ENCODE measurements around the gene ETFBKMT.
"Not testable (repeated sequence)": the region's sequence is repeated elsewhere in the genome, so short reads cannot be mapped to it uniquely, and the experiment has no call there.

Gene ETFBKMT

GRCh38 chr12:31655792-31656191 lies 3.7 kb upstream of the ETFBKMT start:
- DNase-seq (ENCODE audit: low read depth in 2 of 2), result no peak

DNA sequence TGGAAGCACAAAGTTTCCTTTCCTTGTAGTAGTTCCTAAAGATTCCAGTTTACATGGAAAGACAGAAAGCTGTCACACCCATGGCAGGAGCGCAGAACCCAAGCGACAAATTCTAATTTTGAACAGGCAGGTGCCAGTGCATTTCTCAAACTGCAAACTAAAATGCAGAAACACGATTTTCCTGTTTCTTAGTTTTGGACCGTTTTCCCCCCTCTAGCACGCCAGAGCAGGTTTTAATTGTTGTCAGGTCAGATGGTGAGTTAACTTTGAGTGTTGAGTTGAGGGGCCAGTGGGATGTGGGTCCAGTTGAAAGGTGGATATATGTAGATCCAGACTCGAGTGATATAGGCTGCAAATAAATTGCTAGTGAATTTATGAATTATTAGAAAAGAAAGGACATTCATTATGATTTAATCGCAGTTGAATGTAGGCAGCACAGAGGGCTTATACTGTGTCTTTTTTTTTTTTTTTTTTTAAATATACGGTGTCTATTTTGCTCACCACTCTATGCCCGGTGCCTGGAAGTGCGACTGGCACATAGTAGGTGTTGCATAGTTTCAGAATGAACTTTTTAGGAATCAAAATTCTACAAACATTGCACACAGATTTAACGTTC lies 909 bp upstream of the ETFBKMT start:
- no peak for DNase-seq (ENCODE audit: low read depth in 2 of 2)

GRCh38 chr12:31662176-31662849 lies 2.8 kb downstream of the ETFBKMT start:
- no peak for DNase-seq (ENCODE audit: low read depth in 2 of 2)

DNA sequence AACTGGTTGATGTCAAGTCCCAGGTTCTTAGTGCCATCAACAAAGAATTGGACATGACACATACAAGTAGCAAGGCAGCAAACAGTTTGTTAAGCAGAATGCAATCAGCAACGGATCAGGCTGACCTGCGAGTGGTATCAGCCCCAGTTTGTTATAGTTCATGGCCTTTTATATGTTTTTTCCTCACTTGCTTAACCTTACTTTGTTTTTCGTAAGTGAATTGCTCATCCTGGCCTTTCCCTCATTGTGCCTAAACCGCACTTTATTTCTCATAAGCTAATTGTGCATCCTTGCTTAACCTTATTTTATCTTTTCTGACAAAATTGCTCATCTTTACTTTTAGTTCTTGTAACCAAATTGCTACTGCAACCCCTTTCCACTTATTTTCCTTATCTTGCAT lies 4.1 kb downstream of the ETFBKMT start:
- DNase-seq (ENCODE audit: low read depth in 2 of 2), result no peak

GRCh38 chr12:31664038-31664437 lies 4.5 kb downstream of the ETFBKMT start:
- DNase-seq (ENCODE audit: low read depth in 2 of 2), result no peak

GRCh38 chr12:31669020-31669419 lies 9.5 kb downstream of the ETFBKMT start:
- DNase-seq (ENCODE audit: low read depth in 2 of 2), result no peak

- DNase-seq (ENCODE audit: low read depth in 2 of 2), result not testable (repeated sequence)
Measured at GRCh38 chr12:31669582-31669981, 10.1 kb downstream of the ETFBKMT start.

- no peak for DNase-seq (ENCODE audit: low read depth in 2 of 2)
Measured at GRCh38 chr12:31672521-31672920, 13.0 kb downstream of the ETFBKMT start.

GRCh38 chr12:31682136-31682962 lies 22.9 kb downstream of the ETFBKMT start:
- DNase-seq (ENCODE audit: low read depth in 2 of 2), result peak; percentile 40 to 41

DNA sequence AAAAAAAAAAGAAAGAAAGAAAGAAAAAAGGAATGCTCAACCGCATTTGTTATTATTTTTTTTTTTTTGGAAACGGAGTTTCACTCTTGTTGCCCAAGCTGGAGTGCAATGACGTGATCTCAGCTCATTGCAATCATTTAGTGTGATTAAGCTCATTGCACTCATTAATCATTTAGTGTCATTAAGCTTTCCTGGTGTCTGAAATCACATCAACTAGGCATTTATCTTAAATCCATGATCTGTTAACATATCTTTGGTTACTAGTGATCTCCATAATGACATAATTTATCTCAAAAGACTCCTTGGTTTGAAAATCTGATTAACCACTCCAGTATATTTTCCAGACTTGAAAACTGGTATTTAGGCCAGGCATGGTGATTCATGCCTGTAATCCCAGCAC lies 26.3 kb downstream of the ETFBKMT start:
- no peak for DNase-seq (ENCODE audit: low read depth in 2 of 2)

DNA sequence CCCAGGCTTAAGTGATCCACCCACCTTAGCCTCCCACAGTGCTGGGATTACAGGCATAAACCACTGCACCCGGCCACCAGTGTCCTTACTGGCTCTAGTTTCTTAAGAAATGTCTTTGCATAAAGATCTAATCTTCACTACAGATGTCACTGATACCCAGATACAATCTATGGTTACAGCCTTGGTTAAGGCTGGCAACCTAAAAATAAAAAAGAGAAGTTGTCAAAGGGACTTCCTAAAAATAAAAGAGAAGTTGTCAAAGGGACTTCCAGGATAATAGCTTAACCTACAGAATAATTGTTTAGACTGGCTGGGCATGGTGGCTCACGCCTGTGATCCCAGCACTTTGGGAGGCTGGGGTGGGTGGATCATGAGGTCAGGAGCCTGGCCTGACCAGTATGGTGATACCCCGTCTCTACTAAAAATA lies 27.6 kb downstream of the ETFBKMT start:
- DNase-seq (ENCODE audit: low read depth in 2 of 2), result no peak

GRCh38 chr12:31689921-31690320 lies 30.4 kb downstream of the ETFBKMT start:
- DNase-seq (ENCODE audit: low read depth in 2 of 2), result not testable (repeated sequence)

DNA sequence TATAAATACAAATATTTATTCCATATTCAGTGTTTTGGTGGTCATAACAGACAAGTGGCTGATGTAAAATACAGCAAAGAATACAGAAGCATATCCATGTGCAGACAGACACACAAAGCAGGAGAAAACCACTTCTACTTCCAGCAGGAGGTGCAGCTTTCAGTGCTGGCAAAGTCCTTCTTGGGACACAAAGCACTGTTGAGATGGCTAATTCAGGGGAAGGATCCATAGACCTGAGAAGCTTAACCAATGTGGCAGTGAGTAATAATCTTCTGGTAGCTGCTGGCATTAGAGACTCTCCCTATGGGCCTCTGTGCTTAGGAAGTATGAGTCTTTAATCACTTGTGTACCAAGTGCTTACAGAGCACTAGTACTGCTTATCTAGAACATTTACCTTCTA lies 42.6 kb downstream of the ETFBKMT start:
- no peak for DNase-seq (ENCODE audit: low read depth in 2 of 2)

- DNase-seq (ENCODE audit: low read depth in 2 of 2), result no peak
Measured at GRCh38 chr12:31705621-31706020, 46.1 kb downstream of the ETFBKMT start.

- DNase-seq (ENCODE audit: low read depth in 2 of 2), result not testable (repeated sequence)
Measured at GRCh38 chr12:31708118-31708517, 48.6 kb downstream of the ETFBKMT start.

DNA sequence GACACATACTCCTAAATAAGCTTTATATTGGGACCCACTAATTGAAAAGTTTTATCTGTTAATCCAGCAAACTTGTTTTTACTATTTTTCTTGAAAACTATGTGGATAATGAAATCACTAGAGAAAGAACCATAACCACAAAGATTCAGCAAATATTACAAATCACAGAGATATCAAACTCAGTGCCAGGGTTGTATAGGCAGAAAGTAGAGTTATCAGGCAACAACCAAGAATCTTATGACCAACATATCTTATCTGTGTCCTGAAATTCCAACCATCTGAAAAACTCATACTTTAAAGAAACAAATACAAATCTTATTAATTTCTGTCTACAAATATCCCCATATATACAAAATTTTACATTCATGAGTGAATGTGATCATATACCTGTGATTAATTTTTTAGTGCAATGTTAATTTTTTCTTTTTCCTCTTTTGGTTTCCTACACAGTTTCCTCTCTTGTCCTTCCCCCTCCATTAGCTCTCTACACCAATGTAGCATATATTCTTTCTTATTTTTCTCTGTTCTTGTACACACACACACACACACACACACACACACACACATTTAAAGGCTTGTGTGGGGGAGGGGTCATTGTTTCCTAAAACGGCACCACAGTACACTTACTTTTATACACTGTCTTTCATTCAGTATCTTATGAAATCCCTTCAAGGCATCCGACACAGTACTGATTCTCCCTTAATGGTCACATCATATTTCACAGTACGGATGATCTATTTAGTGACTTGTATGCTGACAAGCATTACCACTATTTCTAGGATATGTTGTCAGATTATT lies 50.7 kb downstream of the ETFBKMT start:
- no peak for DNase-seq (ENCODE audit: low read depth in 2 of 2)

DNA sequence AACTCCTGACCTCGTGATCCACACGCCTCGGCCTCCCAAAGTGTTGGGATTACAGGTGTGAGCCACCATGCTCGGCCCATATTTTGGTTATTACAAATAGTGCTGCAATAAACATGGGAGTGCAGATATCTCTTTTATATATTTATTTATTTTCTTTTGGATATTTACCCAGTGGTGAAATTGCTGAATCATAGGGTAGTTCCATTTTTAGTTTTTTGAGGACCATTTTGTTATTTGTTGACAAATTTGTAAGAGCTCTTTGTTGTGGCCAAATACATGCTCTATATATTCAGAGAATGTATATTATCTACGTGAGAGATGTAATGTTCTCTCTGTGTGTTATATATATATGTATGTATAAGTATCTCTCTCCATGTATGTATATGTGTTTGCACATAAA lies 53.4 kb downstream of the ETFBKMT start:
- no peak for DNase-seq (ENCODE audit: low read depth in 2 of 2)

GRCh38 chr12:31714406-31715271 lies 55.2 kb downstream of the ETFBKMT start:
- no peak for DNase-seq (ENCODE audit: low read depth in 2 of 2)

DNA sequence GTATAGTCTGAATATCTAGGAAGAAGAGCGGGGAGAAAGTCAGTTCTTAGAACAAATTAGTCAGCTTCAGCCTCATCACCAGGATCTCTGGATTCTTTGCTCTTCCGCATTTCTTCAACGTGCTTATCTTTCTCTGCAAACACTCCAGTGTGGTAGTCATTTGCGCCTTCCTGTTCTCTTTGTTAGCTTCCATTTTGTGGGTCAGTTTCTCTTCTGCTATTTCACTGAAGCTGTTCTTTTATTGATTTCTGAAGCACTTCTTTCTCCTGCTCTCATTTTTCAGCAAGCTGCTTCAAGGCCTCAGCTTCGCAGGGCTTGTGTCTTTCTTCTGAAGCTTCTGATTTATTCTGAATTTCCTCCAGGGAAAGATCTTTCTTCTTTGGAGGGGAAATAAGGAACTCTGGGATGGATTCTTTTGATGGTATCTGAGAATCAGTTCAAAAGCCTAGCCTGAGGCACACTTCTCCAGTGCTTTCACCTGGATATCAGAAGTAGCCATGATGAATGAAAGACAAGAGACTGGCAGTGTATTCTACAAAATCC lies 55.9 kb downstream of the ETFBKMT start:
- DNase-seq (ENCODE audit: low read depth in 2 of 2), result no peak

- DNase-seq (ENCODE audit: low read depth in 2 of 2), result not testable (repeated sequence)
Measured at GRCh38 chr12:31716998-31717397, 57.5 kb downstream of the ETFBKMT start.
